ENCODE measurements around the gene CTAG2.

Gene CTAG2

DNA sequence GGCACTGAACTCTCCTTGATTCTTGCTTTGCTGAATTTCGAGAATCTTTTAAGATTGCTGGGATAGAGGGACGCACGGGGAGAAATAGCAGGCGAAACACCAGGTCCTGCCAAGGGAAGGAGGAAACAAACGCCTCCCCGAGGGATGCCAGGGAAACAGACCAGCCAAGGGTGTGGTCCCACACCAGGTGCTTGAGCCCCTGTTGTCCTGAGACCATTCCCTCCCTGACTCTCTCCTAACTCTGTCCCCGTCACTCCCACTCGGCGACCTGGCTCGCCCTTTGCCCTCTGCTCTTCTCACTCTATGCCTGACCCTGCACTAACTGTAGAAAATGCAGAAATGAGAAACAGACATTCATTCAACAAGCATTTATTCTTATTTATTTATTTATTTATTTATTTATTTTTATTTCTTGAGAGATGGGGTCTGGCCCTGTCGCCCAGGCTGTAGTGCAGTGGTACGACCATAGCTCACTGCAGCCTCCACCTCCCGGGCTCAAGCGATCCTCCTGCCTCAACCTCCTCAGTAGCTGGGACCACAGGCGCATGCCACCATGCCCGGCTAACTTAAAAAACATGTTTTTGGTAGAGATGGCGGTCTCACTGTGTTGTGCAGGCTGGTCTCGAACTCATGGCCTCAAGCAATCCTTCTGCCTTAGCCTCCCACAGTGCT, 50.5 kb downstream of the CTAG2 start:
- H3K27ac ChIP-seq, result no peak overlapping the region
- H3K4me3 ChIP-seq, result no peak overlapping the region
- peak; percentile 53 for DNase-seq (ENCODE audit: low spot score)
- no peak for TF ChIP-seq CTCF (IDR thresholded peaks at IDR 0.05)

GRCh38 chrX:154602226-154602625, 51.2 kb downstream of the CTAG2 start:
- DNase-seq (ENCODE audit: low spot score), result peak; percentile 53
- no peak for TF ChIP-seq CTCF (IDR thresholded peaks at IDR 0.05)

More at GRCh38 chrX:154602226-154602625, 51.2 kb downstream of the CTAG2 start:
- H3K4me3 ChIP-seq, result no peak overlapping the region
- H3K27ac ChIP-seq, result no peak overlapping the region

All from coronary artery (tissue), 2 donors.